Activated gamma-delta T cell treated with Interleukin-2 at 50 U/mL for 16 hours (primary cell): ENCODE measurements around the gene CCDC171.
"Not testable (repeated sequence)": the region's sequence is repeated elsewhere in the genome, so short reads cannot be mapped to it uniquely, and the experiment has no call there.

ENCODE experiments used
- DNase-seq: peaks from one replicate; pipeline ENCODE4 v3.0.0-alpha.2; 2020

Gene CCDC171

DNA sequence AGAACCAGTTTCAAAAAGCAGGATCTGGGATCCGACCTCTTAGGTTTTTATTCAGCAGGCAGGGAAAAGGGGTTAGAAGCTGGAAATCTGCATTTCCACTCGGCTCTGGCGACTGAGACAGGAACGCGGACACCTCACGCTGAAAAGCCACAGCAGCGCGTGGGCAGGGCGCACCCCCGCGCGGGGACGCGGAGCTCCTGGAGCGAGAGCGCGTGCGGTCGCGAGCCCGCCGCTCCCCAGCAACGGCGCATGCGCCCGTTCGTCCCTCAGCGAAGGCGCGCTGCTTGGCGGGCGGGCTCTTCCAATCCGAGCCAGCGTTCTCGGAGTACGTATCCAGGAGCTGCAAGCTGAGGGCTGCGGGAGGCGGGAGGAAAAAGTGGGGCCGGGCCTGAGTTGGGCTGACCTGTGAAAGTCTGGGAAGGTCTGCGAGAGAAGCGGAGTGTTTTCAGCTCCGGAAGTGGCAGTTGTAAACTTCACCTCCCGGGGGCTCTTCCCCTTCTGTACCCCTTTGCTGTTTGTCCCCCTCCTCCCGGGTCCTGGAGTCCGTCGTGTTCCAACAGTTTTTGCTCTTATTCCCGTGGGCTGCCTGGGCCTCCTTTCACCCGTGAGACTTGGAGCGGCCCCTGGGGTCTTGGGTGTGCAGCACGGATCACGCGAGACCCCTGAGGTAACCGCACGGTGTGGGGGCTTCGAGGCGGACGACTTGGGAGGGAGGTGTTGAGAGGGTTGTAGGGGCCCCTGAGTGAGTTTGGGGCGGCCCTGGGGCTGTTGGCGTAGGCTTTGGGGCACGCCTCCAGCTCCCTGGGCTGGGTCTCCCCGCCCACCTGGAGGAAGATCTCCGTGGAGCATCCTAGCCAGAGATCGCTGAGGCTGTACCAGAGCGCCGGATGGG, at the start of gene CCDC171:
Gene CCDC171, plus strand, starts transcription at position 408 of the 892 bp plus-strand sequence. CDS start 11,046 bp downstream, outside the sequence.
- peak; percentile 75 for DNase-seq

DNA sequence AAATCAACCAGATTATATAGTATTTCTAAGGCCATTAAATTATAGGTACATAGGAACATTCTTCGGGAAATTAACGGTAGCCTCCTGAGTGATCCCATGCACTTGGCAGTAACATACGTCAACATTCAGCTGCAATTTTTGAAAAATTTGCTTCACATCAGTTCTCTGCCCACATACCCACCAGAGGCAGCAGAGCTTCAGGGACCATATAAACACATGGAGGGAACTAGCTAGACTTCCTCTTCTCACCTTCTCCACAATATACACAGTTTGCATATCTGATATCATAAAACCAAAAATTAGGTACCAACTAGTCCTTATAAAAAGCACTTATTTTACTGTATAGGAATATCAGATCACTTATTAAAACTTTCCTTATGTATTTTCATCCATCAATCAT, 46.9 kb upstream of the CCDC171 start:
- DNase-seq = no peak

DNA sequence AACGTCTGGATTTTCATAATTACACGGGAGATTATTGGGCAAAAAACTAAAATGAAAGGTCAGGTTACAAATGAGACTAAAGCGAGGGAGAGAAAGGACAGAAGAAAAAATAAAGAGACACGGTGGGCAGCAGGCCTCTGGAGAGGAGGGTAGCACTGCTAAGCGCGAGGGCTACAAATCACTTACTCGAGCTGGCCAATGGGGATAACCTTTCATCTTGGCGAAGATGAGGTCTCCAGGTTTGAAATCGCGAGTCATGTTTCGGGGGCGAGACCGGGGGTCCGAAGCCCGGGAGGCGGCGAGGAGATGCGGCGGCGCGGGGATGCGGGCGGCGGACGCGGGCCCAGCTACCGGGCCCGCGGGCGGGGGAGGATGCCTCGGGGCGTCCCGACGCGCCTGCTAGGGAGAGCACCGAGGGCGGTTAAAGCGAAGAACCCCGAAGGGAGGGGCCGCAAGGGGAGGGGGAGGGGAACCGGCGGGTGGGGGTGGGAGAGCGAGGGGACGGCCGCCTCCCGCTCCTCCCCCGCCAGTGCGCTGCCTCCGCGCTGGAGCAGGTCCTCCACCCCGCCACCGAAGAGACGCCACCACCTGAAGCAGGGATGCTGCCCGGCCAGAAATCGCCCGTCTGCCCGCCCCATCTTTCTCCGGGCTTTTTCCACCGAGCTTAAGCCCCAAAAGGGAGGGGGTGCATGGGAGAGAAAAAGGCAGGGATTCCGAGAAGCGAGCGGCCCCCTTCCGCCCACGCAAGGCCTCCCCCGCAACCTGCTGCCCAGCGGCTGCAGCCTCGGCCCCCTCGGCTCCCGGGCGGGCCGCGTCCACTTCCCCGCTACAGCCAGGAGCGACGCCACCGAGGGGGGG, 42.7 kb upstream of the CCDC171 start:
- DNase-seq = peak; percentile 55

DNA sequence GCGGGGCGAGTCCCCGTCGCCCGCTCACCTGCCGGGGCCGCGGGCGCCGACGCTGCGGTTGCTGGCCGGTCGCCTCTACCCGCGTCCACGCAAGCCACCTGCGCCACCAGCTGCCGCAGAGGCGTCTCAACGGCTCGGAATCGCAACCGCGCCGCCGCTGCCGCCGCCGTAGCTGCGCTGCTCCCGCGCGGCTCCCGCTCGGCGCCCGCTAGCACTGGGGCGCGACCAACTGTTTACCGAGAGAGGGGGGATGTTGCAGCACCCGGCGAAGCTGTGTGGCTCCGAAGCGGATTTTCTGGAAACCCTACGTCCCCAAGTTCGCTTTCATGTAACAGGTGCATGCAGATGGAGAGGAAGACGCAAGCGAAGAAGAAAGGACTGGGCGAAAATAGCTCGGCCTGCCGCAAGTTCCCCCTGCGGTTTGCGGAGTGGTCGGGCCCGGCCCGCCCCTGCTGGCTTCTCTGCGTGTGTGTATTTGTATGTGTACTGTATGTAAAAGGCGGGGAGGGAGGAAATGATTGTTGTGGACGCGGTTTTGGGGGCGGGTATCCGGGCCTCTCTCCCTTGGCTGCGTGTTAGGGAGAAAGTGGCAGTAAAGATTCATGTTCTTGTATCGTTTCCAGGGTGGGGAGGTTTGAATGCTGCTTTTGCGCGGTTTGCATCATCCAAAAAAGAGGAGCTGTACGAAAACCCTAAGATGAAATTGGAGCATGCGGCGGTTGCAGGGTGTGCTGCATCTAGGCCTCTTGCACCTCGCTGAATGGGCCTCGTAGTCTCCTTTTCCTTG, 41.9 kb upstream of the CCDC171 start, which contains the start of gene PSIP1:
Gene PSIP1, minus strand, starts transcription at position 182 of the 787 bp plus-strand sequence. CDS start 782 bp downstream, outside the sequence.
- DNase-seq = peak; percentile 85

DNA sequence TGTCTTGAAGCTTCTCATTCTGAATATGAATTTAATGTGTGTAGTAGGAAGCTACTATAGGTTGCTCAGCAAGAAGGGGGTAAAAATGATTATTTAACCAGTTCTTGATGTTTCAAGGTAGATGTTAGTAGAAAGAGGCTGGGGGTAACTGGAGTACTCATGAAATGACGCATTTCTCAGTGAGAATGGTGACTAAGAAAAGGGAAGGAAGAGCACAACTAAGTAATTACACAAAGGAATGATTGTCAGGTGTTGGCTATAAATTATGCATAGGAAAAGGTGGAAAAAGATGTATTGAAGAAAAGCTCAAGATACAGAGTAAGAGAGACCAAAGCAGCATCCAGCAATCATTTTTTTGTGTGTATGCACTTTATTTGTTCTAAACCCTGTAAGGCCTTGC, 40.6 kb upstream of the CCDC171 start:
- no peak for DNase-seq

- DNase-seq = no peak
These were observed 40.0 kb upstream of the CCDC171 start for GRCh38 chr9:15512889-15513288.

- no peak for DNase-seq
These were observed 39.5 kb upstream of the CCDC171 start for GRCh38 chr9:15513335-15513734.

- no peak for DNase-seq
These were observed 33.0 kb upstream of the CCDC171 start for GRCh38 chr9:15519831-15520230.

DNA sequence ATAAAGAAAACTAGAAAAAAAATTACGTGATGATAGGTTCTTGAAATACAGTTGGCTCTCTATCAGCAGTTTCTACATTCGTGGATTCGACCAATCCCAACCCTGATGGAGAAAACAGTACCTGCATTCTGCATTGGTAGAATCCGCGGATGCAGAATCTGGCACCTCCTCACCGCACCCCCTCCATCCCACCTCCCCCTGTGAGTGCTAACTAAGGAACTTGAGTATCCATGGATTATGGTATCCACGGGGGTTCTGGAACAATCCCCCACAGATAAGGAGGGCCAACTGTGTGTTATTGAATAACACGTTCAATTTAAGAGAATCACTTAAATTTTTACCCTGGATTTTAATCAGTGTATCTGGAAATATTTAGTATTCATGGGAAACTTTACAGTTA, 31.6 kb upstream of the CCDC171 start:
- DNase-seq = no peak

DNA sequence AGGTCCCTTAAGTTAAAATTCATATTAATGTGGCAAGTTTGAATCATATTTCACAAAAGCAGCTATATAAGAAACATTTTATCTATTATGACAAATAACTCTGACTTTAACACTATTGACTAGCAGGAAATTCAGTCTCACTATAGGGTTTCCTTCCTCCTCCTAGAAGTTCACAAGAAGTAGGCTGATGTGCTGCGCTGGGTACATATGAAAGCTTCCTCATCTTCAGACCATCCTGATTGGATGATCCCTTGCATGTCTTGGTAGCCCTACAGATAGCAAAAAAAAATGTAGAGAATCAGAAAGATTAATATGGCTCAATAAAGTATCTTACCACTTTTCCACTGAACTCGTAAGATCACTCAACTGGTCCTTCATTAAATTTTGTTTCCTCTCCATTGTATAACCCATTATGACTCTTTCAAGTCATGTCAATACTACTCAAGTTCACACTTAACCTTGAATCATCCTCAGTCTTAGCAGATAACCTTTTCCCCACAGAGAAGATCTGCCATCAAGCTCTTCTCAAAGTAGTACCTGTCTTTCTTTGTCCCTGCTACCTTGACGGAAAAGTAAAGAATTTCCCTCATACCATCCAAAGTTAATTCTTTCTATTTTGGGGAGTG, 30.6 kb upstream of the CCDC171 start:
- DNase-seq = no peak

GRCh38 chr9:15524845-15525455, 27.9 kb upstream of the CCDC171 start:
- DNase-seq = no peak

DNA sequence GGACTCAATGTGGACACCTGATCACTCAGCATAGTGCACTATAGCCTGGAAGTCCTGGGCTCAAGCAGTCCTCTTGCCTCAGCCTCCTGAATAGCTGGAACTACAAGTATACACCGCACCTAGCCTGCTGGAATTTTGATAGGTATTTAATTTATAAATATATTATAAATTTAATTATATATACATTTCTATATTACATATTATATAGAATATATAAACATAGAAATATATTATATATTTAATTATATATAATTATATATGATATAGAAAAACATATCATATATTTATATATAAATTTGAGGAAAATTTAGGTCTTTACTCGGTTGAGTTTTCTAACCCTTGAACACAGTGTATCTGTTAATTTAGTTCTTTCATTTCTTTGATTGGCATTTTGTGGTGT, 26.9 kb upstream of the CCDC171 start:
- DNase-seq = no peak

DNA sequence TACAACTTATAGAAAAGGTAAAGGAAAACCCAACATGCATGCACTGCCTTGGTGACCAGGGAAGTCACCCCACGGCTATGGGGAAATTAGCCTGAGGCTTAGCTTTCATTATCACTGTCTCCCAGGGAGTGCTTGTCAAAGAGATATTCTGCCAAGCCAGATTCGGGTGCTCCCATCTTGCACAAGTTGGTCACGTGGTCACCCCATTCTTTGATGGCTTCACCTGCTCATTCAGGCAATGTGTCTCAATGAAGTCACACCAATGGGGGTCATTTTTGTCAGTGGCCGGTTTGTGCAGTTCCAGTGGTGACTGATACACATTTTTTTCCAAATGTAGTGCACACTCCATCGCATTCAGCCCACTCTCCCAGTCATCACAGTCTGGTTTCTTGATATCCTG, 25.8 kb upstream of the CCDC171 start:
- not testable (repeated sequence) for DNase-seq

DNA sequence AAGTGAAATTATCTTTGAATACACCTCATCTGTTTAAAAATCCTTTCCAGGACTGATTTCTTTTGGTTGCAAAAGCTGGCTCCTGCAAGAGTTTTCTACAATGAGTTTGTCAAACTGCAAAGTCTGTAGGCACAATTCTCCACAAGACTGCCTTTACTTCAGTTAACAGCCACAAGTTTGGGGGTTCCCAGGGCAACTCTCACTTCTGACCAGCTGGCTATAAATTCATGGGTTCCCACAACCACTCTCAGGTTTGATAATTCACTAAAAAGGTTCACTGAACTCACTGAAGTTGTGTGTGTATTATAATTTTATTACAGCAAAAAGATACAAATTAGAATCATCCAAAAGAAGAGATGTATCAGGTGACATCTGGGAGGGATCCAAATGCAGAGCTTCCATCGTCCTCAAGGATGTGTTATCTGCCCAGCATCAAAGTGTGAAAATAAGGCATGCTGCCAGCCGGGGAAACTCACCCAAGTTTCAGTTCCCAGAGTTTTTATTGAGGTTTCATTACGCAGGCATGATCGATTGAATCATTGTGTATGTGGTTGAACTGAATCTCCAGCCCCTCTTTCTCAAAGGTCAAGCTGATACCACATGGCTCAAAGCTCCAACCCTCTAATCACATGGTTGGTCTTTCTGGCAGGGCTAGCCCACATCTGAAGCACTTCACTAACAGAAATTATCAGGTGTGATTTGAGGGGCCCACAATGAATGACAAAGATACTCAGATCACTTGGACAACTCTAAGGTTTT, 23.1 kb upstream of the CCDC171 start:
- DNase-seq = no peak

- no peak for DNase-seq
These were observed 21.5 kb upstream of the CCDC171 start for GRCh38 chr9:15531380-15531779.

DNA sequence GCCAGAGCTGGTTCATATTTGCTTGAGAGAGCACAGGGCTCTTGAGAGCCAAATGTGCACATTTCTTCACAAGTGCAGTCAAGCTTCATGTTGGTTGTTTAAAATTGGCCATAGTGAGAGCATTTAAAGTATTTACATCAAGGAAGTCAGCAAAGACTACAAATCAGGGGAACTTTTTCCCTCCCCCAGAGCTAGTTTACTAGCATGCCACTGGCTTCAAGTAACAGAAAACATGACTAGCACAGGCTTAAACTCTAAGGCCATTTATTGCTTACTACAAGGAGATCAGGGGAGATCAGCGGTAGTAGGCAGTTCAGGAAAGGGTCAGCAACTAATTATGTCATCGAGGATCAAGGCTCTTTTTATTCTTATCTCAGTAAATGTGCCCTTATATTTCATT, 11.0 kb upstream of the CCDC171 start:
- DNase-seq = no peak

DNA sequence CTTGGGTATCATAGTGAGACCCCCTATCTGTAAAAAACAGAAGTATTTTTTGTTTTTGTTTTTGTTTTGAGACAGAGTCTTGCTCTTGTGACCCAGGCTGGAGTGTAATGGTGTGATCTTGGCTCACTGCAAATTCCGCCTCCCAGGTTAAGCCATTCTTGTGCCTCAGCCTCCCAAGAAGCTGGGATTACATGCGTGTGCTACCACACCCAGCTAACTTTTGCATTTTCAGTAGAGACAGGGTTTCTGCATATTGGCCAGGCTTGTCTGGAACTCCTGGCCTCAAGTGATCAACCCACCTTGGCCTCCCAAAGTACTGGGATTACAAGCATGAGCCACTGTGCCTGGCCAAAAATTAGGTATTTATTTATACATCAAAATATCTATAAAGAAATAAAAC, 10.2 kb upstream of the CCDC171 start:
- no peak for DNase-seq

DNA sequence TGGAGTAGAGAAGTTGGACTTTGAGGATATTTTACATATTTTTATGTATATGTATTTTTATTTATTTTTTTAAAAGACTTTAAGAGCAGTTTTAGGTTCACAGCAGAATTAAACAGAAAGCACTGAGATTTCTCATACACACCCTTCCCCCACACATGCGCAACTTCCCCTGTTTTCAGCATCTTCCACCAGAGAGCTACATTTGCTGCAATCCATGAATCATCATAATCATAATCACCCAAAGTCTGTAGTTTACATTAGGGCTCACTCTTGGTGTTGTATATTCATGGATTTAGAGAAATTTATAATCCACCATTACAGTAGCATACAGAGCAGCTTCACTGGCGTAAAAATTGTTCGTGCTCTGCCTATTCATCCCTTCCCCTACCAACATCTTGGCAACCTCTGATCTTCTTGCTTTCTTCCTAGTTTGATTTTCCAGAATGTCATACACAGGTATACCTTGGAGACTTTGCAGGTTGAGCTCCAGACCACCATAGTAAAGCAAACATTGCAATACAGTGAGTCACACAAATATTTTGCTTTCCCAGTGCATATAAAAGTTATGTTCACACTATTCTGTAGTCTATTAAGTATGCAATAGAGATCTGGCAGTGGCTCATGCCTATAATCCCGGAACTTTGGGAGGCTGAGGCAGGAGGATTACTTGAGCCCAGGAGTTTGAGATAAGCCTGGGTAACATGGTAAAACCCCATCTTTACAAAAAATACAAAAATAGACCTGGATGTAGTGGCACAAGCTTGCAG, 9.6 kb upstream of the CCDC171 start:
- no peak for DNase-seq

- DNase-seq = no peak
These were observed 3.2 kb upstream of the CCDC171 start for GRCh38 chr9:15549611-15550010.

- DNase-seq = no peak
These were observed 670 bp downstream of the CCDC171 start for GRCh38 chr9:15553528-15553898.
